Choroid plexus epithelial cell (primary cell): ENCODE data around the gene PRKRA.

Source experiments
- DNase-seq: peaks from one replicate; pipeline ENCODE4 v3.0.0-alpha.2; 2010; ENCODE audit warnings: low read depth
- H3K4me3 ChIP-seq: 2 replicates; pipeline ENCODE4 v1.5.1; 2011; ENCODE audit warnings: low read depth, mild to moderate bottlenecking, control low read depth, low read length, moderate library complexity
- CTCF ChIP-seq: conservative IDR thresholded peaks from 2 replicates; pipeline ENCODE4 v1.5.1; 2011; ENCODE audit warnings: low read depth, mild to moderate bottlenecking, control low read depth, inconsistent platforms, low read length, moderate library complexity

PRKRA gene

DNA sequence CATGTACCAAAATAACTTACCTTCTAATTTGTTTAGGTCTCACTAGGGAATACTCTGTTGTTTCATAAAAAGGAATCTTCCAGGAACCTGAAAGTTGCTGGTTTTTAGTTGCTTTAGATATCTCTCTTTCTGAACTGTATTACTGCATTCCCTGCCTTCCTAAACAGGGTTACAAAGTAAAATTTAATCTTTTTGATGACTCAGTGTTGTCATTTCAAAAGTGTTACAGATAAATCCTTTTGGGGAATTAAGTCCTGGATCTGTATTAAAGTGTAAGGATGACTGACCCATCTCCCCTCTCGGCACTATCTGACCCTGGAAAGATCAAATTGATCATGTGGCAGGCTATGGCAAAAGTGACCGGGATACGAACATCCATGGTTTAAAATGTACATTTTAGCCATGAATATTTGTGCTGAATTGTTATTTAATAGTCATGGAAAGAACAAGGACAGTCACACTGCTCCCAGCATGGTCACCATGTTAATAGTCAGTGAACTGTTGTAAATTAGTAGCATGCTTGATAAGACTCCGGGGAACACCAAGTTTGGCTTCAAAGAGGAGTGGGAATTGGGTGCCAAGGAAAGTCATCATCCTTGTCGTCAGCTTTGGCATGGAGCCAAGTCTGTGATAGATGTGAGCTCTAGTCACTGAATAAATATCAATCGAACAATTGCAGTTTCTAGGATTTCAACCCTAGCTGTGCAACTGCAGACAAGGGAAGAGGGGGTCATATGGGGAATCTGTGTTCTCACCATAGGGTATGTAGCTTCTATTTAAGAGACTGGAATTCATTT is 33.5 kb upstream of the PRKRA start:
- H3K4me3 ChIP-seq: no peak overlapping the region
- TF ChIP-seq CTCF: no peak
- peak; percentile 25 for DNase-seq

GRCh38 chr2:178482437-178482836 is 31.5 kb upstream of the PRKRA start:
- H3K4me3 ChIP-seq: no peak overlapping the region
- no peak for TF ChIP-seq CTCF
- DNase-seq: no peak

DNA sequence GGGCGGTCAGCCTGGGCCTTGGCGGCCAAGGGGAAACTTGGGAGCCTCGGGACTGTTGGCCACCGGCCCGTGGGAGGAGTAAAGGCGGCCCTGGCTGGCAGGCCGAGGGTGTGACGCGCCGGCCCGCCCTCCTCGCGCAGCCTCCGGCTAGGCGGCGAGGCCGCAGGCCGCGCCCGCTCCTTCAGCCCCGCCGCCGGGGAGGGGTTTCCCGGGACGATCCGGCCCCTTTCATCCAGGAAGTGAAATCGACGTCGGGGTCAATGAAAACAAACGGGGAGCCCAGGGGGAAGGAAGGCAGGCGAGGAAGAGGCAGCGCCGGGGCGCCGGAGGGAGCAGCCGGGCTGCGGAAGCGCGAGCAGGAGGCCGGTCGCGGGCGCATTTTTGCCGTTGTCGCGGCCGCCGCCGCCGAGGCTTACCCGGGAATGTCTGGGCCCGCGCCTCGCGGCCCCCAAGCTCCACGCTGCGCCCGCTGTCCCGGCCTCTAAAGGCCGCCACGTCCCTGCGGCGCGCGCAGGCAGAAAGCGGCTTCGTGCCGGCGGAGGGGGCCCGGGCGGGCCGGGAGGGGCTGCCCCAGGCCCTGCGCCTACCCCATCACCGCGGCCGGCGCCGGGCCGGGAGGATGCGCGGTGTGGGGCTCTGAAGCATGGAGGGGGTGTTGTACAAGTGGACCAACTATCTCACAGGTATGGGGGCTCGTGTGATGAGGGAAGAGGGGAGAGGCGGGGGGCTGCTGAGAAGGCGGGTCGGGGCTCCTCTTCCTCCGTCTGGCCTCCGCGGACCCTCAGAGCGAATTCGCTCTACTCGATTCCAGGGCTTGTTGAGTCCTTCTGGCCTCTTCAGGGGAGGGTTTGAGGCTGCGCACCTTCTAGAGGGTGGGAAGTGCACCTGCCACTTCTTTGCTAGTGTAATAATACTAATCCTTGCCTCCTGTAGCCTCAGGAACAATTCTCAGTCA is 29.5 kb upstream of the PRKRA start, which contains the start of gene PLEKHA3:
PLEKHA3 (plus strand) TSS at position 231 of the 955 bp plus-strand sequence; CDS start at position 644, 413 bp downstream.
- H3K4me3 ChIP-seq: peak within 1 kb of the TSS; percentile 79
- TF ChIP-seq CTCF: no peak
- peak; percentile 96 for DNase-seq

- H3K4me3 ChIP-seq: peak overlapping the region; percentile 79
- no peak for DNase-seq
- TF ChIP-seq CTCF: no peak
Observed at GRCh38 chr2:178479758-178480226, 28.8 kb upstream of the PRKRA start.

- H3K4me3 ChIP-seq: peak overlapping the region; percentile 89
- no peak for TF ChIP-seq CTCF
- no peak for DNase-seq
Observed at GRCh38 chr2:178479275-178479616, 28.3 kb upstream of the PRKRA start.

- DNase-seq: peak; percentile 86
- peak; percentile 78 for TF ChIP-seq CTCF
- H3K4me3 ChIP-seq: peak within 1 kb of the TSS; percentile 89
Observed at GRCh38 chr2:178478439-178479274, 27.7 kb upstream of the PRKRA start, which contains the start of gene FKBP7. FKBP7 (minus strand) TSS chr2:178478600; CDS start chr2:178478499, 101 bp downstream.
